GM11168 (cell line): ENCODE results near the gene CGGBP1.

Source experiments
- in situ Hi-C: fragments of 300-500 bp; cut with MboI; formaldehyde crosslinking; loops from one replicate; pipeline ENCODE4 v1.12.0; 2022; ENCODE audit warnings: low sequenced_read_pairs; ENCODE audit not compliant: unreplicated experiment

CGGBP1 gene

GRCh38 chr3:88036221-88036620 is 22.6 kb downstream of the CGGBP1 start:
- in situ Hi-C loops, result no loop called here

- in situ Hi-C loops, result no loop called here
Measured at GRCh38 chr3:88034491-88035275, 24.1 kb downstream of the CGGBP1 start.

GRCh38 chr3:88033808-88034207 is 25.0 kb downstream of the CGGBP1 start:
- in situ Hi-C loops, result no loop called here

- in situ Hi-C loops, result no loop called here
Measured at GRCh38 chr3:88033079-88033478, 25.7 kb downstream of the CGGBP1 start.

- in situ Hi-C loops, result no loop called here
Measured at GRCh38 chr3:88032245-88032644, 26.6 kb downstream of the CGGBP1 start.

- in situ Hi-C loops, result no loop called here
Measured at GRCh38 chr3:88031642-88032077, 27.1 kb downstream of the CGGBP1 start.

GRCh38 chr3:88030210-88030609 is 28.6 kb downstream of the CGGBP1 start:
- in situ Hi-C loops, result no loop called here

- in situ Hi-C loops, result no loop called here
Measured at GRCh38 chr3:88028876-88029275, 29.9 kb downstream of the CGGBP1 start.

- in situ Hi-C loops, result no loop called here
Measured at GRCh38 chr3:88025001-88025552, 33.7 kb downstream of the CGGBP1 start.

GRCh38 chr3:88019024-88019423 is 39.8 kb downstream of the CGGBP1 start:
- in situ Hi-C loops, result loop anchor here (25.0 kb wide), 1 partner anchor 682 kb away; no protein-coding TSS in a partner anchor

GRCh38 chr3:88015656-88016055 is 43.1 kb downstream of the CGGBP1 start:
- in situ Hi-C loops, result loop anchor here (25.0 kb wide), 1 partner anchor 678 kb away; no protein-coding TSS in a partner anchor

- in situ Hi-C loops, result loop anchor here (25.0 kb wide), 1 partner anchor 676 kb away; no protein-coding TSS in a partner anchor
Measured at GRCh38 chr3:88013592-88013991, 45.2 kb downstream of the CGGBP1 start.

- in situ Hi-C loops, result loop anchor here (25.0 kb wide), 1 partner anchor 674 kb away; no protein-coding TSS in a partner anchor
Measured at GRCh38 chr3:88010810-88011209, 48.0 kb downstream of the CGGBP1 start.

- in situ Hi-C loops, result loop anchor here (25.0 kb wide), 1 partner anchor 672 kb away; no protein-coding TSS in a partner anchor
Measured at GRCh38 chr3:88009066-88009465, 49.7 kb downstream of the CGGBP1 start.

GRCh38 chr3:88005066-88005465 is 53.7 kb downstream of the CGGBP1 start:
- in situ Hi-C loops, result loop anchor here (25.0 kb wide), 1 partner anchor 668 kb away; no protein-coding TSS in a partner anchor

- in situ Hi-C loops, result loop anchor here (25.0 kb wide), 1 partner anchor 666 kb away; no protein-coding TSS in a partner anchor
Measured at GRCh38 chr3:88003115-88003755, 55.6 kb downstream of the CGGBP1 start.

- in situ Hi-C loops, result loop anchor here (25.0 kb wide), 1 partner anchor 665 kb away; no protein-coding TSS in a partner anchor
Measured at GRCh38 chr3:88002448-88002847, 56.4 kb downstream of the CGGBP1 start.
